C1 segment of cervical spinal cord (tissue), 14 donors: ENCODE results near the gene SLC30A1.
A peak's percentile ranks its signal among the peaks of the same experiment; 100 is the strongest.
"Not testable (repeated sequence)": the region's sequence is repeated elsewhere in the genome, so short reads cannot be mapped to it uniquely, and the experiment has no call there.

Experiments
- DNase-seq, 14 donors: peaks; one replicate each; lab custom pipeline; 2025; lab: John Stamatoyannopoulos, UW

Gene SLC30A1

GRCh38 chr1:211583011-211583992, 4.3 kb upstream of the SLC30A1 start:
- DNase-seq, result no peak

GRCh38 chr1:211581526-211581925, 2.6 kb upstream of the SLC30A1 start:
- DNase-seq, result no peak

- no peak for DNase-seq
Observed at GRCh38 chr1:211580303-211580687, 1.3 kb upstream of the SLC30A1 start.

- peak in 2 of 14 donors; percentile 67 to 75 for DNase-seq
Observed at GRCh38 chr1:211579440-211580302, 710 bp upstream of the SLC30A1 start.

GRCh38 chr1:211577819-211578639, 932 bp downstream of the SLC30A1 start:
- peak in 12 of 14 donors; percentile 12 to 69 (median 39) for DNase-seq

GRCh38 chr1:211577277-211577818, 1.6 kb downstream of the SLC30A1 start:
- peak in 2 of 14 donors; percentile 34 to 54 for DNase-seq

- no peak for DNase-seq
Observed at GRCh38 chr1:211576717-211577116, 2.2 kb downstream of the SLC30A1 start.

GRCh38 chr1:211574705-211575104, 4.3 kb downstream of the SLC30A1 start:
- no peak for DNase-seq

GRCh38 chr1:211571998-211572397, 7.0 kb downstream of the SLC30A1 start:
- DNase-seq, result no peak

GRCh38 chr1:211570378-211570777, 8.6 kb downstream of the SLC30A1 start:
- DNase-seq, result not testable (repeated sequence)

- no peak for DNase-seq
Observed at GRCh38 chr1:211566431-211567025, 12.4 kb downstream of the SLC30A1 start.

GRCh38 chr1:211564084-211564483, 14.9 kb downstream of the SLC30A1 start:
- DNase-seq, result no peak

- DNase-seq, result no peak
Observed at GRCh38 chr1:211559222-211560010, 19.5 kb downstream of the SLC30A1 start.

GRCh38 chr1:211557894-211558625, 20.9 kb downstream of the SLC30A1 start:
- DNase-seq, result no peak

- DNase-seq, result no peak
Observed at GRCh38 chr1:211553549-211553948, 25.4 kb downstream of the SLC30A1 start.

- no peak for DNase-seq
Observed at GRCh38 chr1:211551638-211552460, 27.1 kb downstream of the SLC30A1 start.

GRCh38 chr1:211549092-211549711, 29.8 kb downstream of the SLC30A1 start:
- no peak for DNase-seq
